Peyer's patch (tissue), 4 donors: ENCODE results near the gene NATD1. TPM values are rescaled to one million over a fixed set of nuclear protein-coding genes. Genes with fewer than 3 reads are reported as not detected.

Experiments used
- DNase-seq, 3 donors: peaks; one replicate each; pipeline ENCODE4 v3.0.0-alpha.2; 2017 to 2019
- H3K27ac ChIP-seq, 4 donors: fragments of 200-600 bp; sonication (generic); one replicate each; pipeline ENCODE4 v1.5.1; 2016 to 2019
- H3K27me3 ChIP-seq, 2 donors: fragments of 200-600 bp; sonication (generic); one replicate each; pipeline ENCODE4 v1.5.1; 2019
- H3K36me3 ChIP-seq, 3 donors: fragments of 200-600 bp; sonication (generic); one replicate each; pipeline ENCODE4 v1.5.1; 2016 to 2019
- H3K4me1 ChIP-seq, 4 donors: fragments of 200-600 bp; sonication (generic); one replicate each; pipeline ENCODE4 v1.5.1; 2016 to 2019
- H3K4me3 ChIP-seq, 4 donors: fragments of 200-600 bp; sonication (generic); 1 replicate in 3 of 4; 2 replicates in 1 of 4; pipeline ENCODE4 v1.5.1; 2016 to 2019; ENCODE audit warnings: mild to moderate bottlenecking in 1 of 4
- H3K9me3 ChIP-seq, 4 donors: fragments of 200-600 bp; sonication (generic); one replicate each; pipeline ENCODE4 v1.5.1; 2016 to 2019; ENCODE audit warnings: mild to moderate bottlenecking in 1 of 4
- POLR2A ChIP-seq, 2 donors: fragments of 450-650 bp; IDR thresholded peaks; one replicate each; pipeline ENCODE4 v1.5.1; 2017; ENCODE audit warnings: antibody characterized with exemption in 2 of 2, mild to moderate bottlenecking in 2 of 2, moderate library complexity in 2 of 2
- total RNA-seq, 4 donors: library from RNA; depleted of rRNA; stranded (reverse); fragments of >200 nt; gene quantifications; one replicate each; pipeline ENCODE4 v1.1.0, GENCODE V29; 2016
- TF ChIP-seq, protein P1 (sequence below), 6 experiments: fragments of 450-650 bp in 4 of 6; fragments of 200-600 bp in 2 of 6; sonication (generic) in 1 of 6; IDR thresholded peaks; one replicate each; pipeline ENCODE4 v1.5.1; 2017 to 2019; ENCODE audit warnings: antibody characterized with exemption in 6 of 6, mild to moderate bottlenecking in 3 of 6, moderate library complexity in 1 of 6

NATD1 gene
- total RNA-seq, 4 donors from 2014 or later, result 5.0 to 11.4 (median 10.1) TPM

DNA sequence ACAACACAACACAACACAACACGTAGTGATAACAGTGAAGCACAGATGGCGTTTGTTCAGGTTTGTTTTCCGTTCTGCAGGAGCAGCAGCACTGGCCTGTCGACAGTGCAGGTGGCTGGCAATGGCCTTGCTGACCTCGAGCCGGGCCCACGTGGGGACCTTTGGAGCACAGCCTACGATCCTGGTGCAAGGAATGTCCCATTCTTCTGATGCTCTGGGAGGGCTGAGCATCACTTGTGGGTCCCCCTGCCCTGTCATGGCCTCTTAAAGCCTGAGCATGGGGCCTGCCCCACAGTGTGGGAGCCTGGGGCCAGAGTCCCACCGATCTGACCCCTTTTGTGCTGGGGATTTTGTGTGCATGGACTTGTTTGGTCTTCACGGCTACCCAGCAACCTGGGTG is 38.1 kb upstream of the NATD1 start:
- TF ChIP-seq, protein P1, sequence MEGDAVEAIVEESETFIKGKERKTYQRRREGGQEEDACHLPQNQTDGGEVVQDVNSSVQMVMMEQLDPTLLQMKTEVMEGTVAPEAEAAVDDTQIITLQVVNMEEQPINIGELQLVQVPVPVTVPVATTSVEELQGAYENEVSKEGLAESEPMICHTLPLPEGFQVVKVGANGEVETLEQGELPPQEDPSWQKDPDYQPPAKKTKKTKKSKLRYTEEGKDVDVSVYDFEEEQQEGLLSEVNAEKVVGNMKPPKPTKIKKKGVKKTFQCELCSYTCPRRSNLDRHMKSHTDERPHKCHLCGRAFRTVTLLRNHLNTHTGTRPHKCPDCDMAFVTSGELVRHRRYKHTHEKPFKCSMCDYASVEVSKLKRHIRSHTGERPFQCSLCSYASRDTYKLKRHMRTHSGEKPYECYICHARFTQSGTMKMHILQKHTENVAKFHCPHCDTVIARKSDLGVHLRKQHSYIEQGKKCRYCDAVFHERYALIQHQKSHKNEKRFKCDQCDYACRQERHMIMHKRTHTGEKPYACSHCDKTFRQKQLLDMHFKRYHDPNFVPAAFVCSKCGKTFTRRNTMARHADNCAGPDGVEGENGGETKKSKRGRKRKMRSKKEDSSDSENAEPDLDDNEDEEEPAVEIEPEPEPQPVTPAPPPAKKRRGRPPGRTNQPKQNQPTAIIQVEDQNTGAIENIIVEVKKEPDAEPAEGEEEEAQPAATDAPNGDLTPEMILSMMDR (IDR thresholded peaks at IDR 0.05), result no peak
- no peak for TF ChIP-seq POLR2A (IDR thresholded peaks at IDR 0.05)
- H3K9me3 ChIP-seq, result no peaks in the 10 kb centered on the region
- no peak overlapping the region for H3K4me3 ChIP-seq
- H3K36me3 ChIP-seq, result peaks cover 0 to 18% (median 0%) of the 10 kb centered on the region in 3 donors
- H3K27ac ChIP-seq, result no peak overlapping the region
- peaks cover 2 to 54% (median 23%) of the 10 kb centered on the region in 4 donors for H3K4me1 ChIP-seq
- no peaks in the 10 kb centered on the region for H3K27me3 ChIP-seq
- no peak for DNase-seq

DNA sequence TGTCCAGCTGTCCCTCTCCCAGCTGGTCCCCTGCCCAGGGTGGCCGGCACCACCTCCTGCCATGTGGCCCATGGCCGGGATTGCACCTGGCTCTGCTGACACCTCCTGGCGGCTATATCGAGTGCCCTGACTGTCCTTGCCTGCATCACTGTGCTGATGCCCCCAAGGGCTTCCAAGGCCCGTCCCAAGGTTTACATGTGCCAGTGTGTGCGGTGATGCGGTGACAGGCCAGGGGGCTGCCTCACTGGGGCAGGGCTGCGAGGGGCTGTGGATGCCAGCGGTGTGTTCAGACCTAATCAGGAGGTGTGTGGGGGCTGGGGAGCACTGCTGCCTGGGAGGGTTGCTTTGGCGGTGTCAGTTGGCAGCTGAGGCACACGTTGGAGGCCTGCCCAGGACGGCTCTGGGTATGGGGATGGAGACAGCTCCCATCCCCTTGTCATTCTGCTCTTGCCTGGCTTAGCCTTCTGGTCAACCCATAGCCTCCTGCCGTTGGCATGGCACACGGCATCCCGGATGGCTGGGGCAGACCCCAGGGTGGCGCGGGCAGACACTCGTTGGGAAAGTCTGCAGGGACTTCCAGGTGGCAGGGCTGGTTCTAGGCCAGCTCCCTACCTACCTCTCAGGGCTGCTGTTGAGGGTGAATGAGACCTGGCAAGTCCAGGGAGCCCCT is 36.8 kb upstream of the NATD1 start:
- Histone ChIP-seq H3K4me3 (no peak overlapping the region), H3K9me3 (no peaks in the 10 kb centered on the region), H3K27ac (peak overlapping the region in 3 of 4 donors; percentile 11 to 90 (median 14)), H3K27me3 (no peaks in the 10 kb centered on the region), H3K4me1 (peaks cover under 1 to 48% (median 25%) of the 10 kb centered on the region in 4 donors), H3K36me3 (peaks cover 0 to 18% (median 0%) of the 10 kb centered on the region in 3 donors)
- no peak for DNase-seq
- TF ChIP-seq, protein P1 (IDR thresholded peaks at IDR 0.05), result no peak
- TF ChIP-seq POLR2A (IDR thresholded peaks at IDR 0.05), result no peak

DNA sequence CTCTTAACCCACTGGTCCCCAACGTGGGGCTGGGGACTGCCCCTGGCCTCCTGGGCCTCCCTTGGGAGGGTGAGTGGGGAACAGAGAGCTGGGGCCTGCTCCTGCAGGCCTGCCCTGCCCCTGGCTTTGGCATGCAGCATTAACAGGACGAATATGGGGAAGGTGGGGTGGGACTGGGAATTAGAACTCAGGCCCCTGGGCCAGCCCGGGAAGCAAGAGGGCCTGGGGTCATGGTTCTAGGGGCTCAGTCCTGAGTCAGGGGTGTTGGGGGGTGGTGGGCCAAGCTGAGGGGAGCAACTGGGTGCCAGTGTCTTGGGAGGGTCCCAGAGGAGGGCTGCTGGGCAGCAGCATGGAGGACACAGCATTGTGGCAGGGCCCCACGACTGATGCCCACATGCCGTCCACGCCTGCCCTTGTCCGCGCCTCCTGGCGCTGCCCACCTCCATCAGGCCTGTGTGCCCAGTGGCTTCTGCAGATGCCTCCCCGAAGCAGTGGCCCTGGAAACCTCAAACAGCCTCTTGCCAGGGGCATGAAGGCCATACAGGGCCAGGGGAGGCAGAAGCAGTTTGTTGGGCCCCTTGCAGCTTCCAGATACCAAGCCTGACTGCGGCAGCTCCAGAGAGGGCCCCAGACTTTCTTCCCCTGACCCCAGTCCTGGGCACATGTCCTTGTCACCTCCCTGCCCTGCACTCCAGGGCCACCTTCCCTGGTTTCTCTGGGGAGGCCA is 36.1 kb upstream of the NATD1 start:
- Histone ChIP-seq H3K36me3 (peaks cover 0 to 18% (median 0%) of the 10 kb centered on the region in 3 donors), H3K4me1 (peaks cover 0 to 42% (median 25%) of the 10 kb centered on the region in 4 donors), H3K9me3 (no peaks in the 10 kb centered on the region), H3K27me3 (no peaks in the 10 kb centered on the region), H3K27ac (peak overlapping the region; percentile 90 to 98 (median 96)), H3K4me3 (peak overlapping the region in 1 of 4 donors; percentile 68)
- DNase-seq, result no peak
- no peak for TF ChIP-seq POLR2A (IDR thresholded peaks at IDR 0.05)
- TF ChIP-seq, protein P1 (IDR thresholded peaks at IDR 0.05), result no peak

DNA sequence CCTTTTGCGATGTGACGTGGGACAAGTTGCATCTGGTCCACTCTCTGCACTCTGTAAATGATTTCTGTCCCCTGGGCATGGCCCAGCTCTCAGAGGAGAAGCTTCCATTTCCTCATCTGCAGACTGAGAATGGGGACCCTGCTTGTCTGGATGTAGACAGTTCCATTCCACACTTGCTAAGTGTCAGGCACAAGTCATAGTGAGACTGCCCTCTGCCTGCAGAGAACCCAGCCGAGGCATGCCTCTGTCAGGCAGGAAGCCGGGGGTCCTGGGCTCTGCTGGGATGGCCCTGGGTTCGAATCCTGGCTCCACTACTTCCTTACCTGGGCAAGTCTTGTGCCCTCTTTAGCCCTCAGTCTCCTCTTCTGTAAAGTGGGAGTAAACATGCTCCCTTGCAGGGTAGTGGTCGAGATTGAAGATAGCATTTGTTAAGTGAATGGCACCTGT is 35.4 kb upstream of the NATD1 start:
- Histone ChIP-seq H3K4me1 (peaks cover 0 to 46% (median 27%) of the 10 kb centered on the region in 4 donors), H3K4me3 (peak overlapping the region; percentile 23 to 95 (median 74)), H3K27ac (peak overlapping the region; percentile 90 to 98 (median 96)), H3K9me3 (no peaks in the 10 kb centered on the region), H3K27me3 (no peaks in the 10 kb centered on the region), H3K36me3 (peaks cover 0 to 18% (median 0%) of the 10 kb centered on the region in 3 donors)
- TF ChIP-seq POLR2A (IDR thresholded peaks at IDR 0.05), result no peak
- TF ChIP-seq, protein P1 (IDR thresholded peaks at IDR 0.05), result peak in 1 of 6 experiments; percentile 2
- no peak for DNase-seq

DNA sequence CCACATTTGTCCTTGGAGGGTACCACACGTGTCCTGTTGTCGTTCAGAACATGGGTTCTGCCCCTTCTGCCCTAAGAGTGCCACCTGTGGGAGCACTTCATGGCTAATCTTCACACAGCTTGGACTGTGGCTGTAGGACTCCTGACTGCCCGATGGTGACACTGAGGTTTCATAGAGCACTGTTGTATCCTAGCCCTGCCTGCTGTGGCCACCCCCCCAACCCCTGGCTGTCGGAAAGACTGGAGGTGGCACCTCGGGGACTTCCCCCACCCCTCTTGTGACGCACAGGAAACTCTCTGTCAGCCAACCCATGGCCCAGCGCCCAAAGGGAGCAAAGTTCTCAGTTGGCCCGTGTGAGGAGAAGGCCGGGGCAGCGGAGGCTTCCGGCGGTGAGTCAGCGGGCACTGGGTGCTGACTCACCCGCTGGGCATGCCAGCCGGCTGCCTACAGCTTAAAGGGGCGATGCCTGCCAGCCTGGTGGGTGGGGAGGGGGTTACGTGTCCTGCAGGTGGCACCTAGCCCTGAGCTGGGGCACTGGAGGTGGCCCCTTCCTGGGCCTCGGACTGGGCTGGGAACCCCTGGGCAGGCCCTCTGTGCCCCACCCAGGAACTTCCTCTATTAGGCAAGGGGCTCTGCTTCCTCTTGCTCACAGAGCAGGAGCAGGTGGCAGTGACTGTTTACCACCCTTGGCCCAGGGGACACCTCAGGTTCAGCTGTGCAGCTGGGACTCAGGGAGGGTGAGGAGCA is 34.7 kb upstream of the NATD1 start:
- H3K4me3 ChIP-seq, result peak overlapping the region; percentile 23 to 95 (median 74)
- peak; percentile 96 to 99 (median 98) for DNase-seq
- no peaks in the 10 kb centered on the region for H3K9me3 ChIP-seq
- TF ChIP-seq, protein P1 (IDR thresholded peaks at IDR 0.05), result peak in 1 of 6 experiments; percentile 7
- TF ChIP-seq POLR2A (IDR thresholded peaks at IDR 0.05), result peak; percentile 26 to 55
- H3K4me1 ChIP-seq, result peaks cover 0 to 48% (median 28%) of the 10 kb centered on the region in 4 donors
- H3K27me3 ChIP-seq, result no peaks in the 10 kb centered on the region
- H3K27ac ChIP-seq, result peak overlapping the region; percentile 90 to 98 (median 96)
- H3K36me3 ChIP-seq, result peaks cover 0 to 15% (median 0%) of the 10 kb centered on the region in 3 donors
